A549 (cell line): ENCODE data around the gene MSANTD4. TPM values are rescaled to one million over a fixed set of nuclear protein-coding genes. Genes with fewer than 3 reads are reported as not detected.
"Not testable (repeated sequence)": the region's sequence is repeated elsewhere in the genome, so short reads cannot be mapped to it uniquely, and the experiment has no call there.

Experiments used
- ATAC-seq, 2 experiments: fragments of 200-7000 bp in 1 of 2; fragments of >200 bp in 1 of 2; cut with Nextera tagmentation in 1 of 2; cut with Tn5 transposase in 1 of 2; 3 replicates each; pipeline versions ENCODE4 v1.8.0 to v1.9.1; 2018 to 2020; ENCODE audit warnings: mild to moderate bottlenecking in 1 of 2, moderate library complexity in 1 of 2
- CTCF ChIA-PET: fragments of 300-600 bp; sonication (Branson Sonifier 250); formaldehyde crosslinking; extraction: SDS; loops from one replicate; lab custom pipeline; 2021; ENCODE audit warnings: antibody characterized with exemption, inconsistent platforms; lab: Yijun Ruan, JAX
- POLR2A ChIA-PET: fragments of 350-600 bp; formaldehyde crosslinking; extraction: SDS; loops from one replicate; lab custom pipeline; 2021; ENCODE audit warnings: antibody characterized with exemption, inconsistent platforms; lab: Yijun Ruan, JAX
- DNase-seq, 2 experiments: peaks; one replicate each; pipeline versions ENCODE4 v3.0.0 to v3.0.0-alpha.2; 2011 to 2016; ENCODE audit warnings: low read depth in 1 of 2, low spot score in 1 of 2
- FAIRE-seq: peaks from 2 replicates; lab custom pipeline; 2011; peaks lifted over from hg19 to GRCh38; lab: Jason Lieb, UNC
- H3K27ac ChIP-seq, 2 experiments: fragments of >200 bp; sonication (Bioruptor Twin); formaldehyde crosslinking; 3 replicates each; pipeline ENCODE4 v1.5.1; 2016 to 2017
- H3K4me1 ChIP-seq: fragments of >200 bp; sonication (Bioruptor Twin); formaldehyde crosslinking; 3 replicates; pipeline ENCODE4 v1.6.1; 2016
- H3K4me2 ChIP-seq: fragments of >200 bp; sonication (Bioruptor Twin); formaldehyde crosslinking; 3 replicates; pipeline ENCODE4 v1.6.1; 2016
- H3K4me3 ChIP-seq: fragments of >200 bp; sonication (Bioruptor Twin); formaldehyde crosslinking; 3 replicates; pipeline ENCODE4 v1.5.1; 2016
- H3K9me3 ChIP-seq: fragments of >200 bp; sonication (Bioruptor Twin); formaldehyde crosslinking; 3 replicates; pipeline ENCODE4 v1.6.1; 2016
- BHLHE40 ChIP-seq: IDR thresholded peaks from 2 replicates; pipeline ENCODE4 v1.6.1; 2012; ENCODE audit warnings: low read depth, low read length, inconsistent platforms
- CHD4 ChIP-seq: fragments of 200-600 bp; sonication (generic); IDR thresholded peaks from 2 replicates; pipeline ENCODE4 v1.6.1; 2016; ENCODE audit warnings: antibody characterized with exemption, mild to moderate bottlenecking, borderline replicate concordance
- ESRRA ChIP-seq: fragments of 150-350 bp; IDR thresholded peaks from 2 replicates; pipeline ENCODE4 v1.6.1; 2014; ENCODE audit warnings: mild to moderate bottlenecking, low read length, borderline replicate concordance
- HEYL ChIP-seq: fragments of 250-450 bp; sonication (Bioruptor Pico); IDR thresholded peaks from 2 replicates; pipeline ENCODE4 v1.8.0; 2021; ENCODE audit warnings: mild to moderate bottlenecking, moderate library complexity
- HOXB13 ChIP-seq: fragments of 250-450 bp; sonication (Bioruptor Pico); IDR thresholded peaks from 2 replicates; pipeline ENCODE4 v1.5.0; 2020; ENCODE audit warnings: low read depth, mild to moderate bottlenecking, moderate library complexity
- HOXB5 ChIP-seq: fragments of 250-450 bp; sonication (Bioruptor Pico); IDR thresholded peaks from 2 replicates; pipeline ENCODE4 v1.5.0; 2020; ENCODE audit warnings: mild to moderate bottlenecking, moderate library complexity
- JUN ChIP-seq, 2 experiments: fragments of >200 bp; sonication (Bioruptor Twin); formaldehyde crosslinking; IDR thresholded peaks; 2 replicates in 1 of 2; 3 replicates in 1 of 2; pipeline ENCODE4 v1.6.1; 2016 to 2017
- JUNB ChIP-seq: fragments of >200 bp; sonication (Bioruptor Twin); formaldehyde crosslinking; IDR thresholded peaks from 2 replicates; pipeline ENCODE4 v1.6.1; 2016
- MAZ ChIP-seq: fragments of 150-350 bp; IDR thresholded peaks from 2 replicates; pipeline ENCODE4 v1.6.1; 2014; ENCODE audit warnings: antibody characterized with exemption, low read depth, low read length, borderline replicate concordance
- NFE2L2 ChIP-seq: fragments of 150-350 bp; conservative IDR thresholded peaks from 2 replicates; pipeline ENCODE4 v1.6.1; 2014; ENCODE audit warnings: low read length
- PHF8 ChIP-seq: fragments of 200-600 bp; sonication (generic); IDR thresholded peaks from 2 replicates; pipeline ENCODE4 v1.6.1; 2016; ENCODE audit warnings: low read depth, mild to moderate bottlenecking, antibody characterized with exemption, moderate library complexity, borderline replicate concordance
- RARB ChIP-seq: fragments of 250-450 bp; sonication (Bioruptor Pico); IDR thresholded peaks from 2 replicates; pipeline ENCODE4 v1.8.0; 2021; ENCODE audit warnings: mild to moderate bottlenecking, moderate library complexity
- RNF2 ChIP-seq: fragments of 200-600 bp; sonication (generic); IDR thresholded peaks from 2 replicates; pipeline ENCODE4 v1.6.1; 2016; ENCODE audit warnings: low read depth, mild to moderate bottlenecking, antibody characterized with exemption, moderate library complexity, borderline replicate concordance
- SREBF2 ChIP-seq: fragments of 450-650 bp; IDR thresholded peaks from 2 replicates; pipeline ENCODE4 v1.6.1; 2014; ENCODE audit warnings: mild to moderate bottlenecking, moderate library complexity
- TFCP2L1 ChIP-seq: fragments of 250-450 bp; sonication (Bioruptor Pico); IDR thresholded peaks from 2 replicates; pipeline ENCODE4 v1.5.0; 2021; ENCODE audit warnings: mild to moderate bottlenecking
- WGBS: methylation state at CpG from one replicate; pipeline ENCODE4 v1.1.6; 2017; ENCODE audit errors: missing lambda C conversion rate; 5-methylcytosine and 5-hydroxymethylcytosine counted together
- polyA plus RNA-seq, 4 experiments: library from polyadenylated mRNA; depleted of rRNA in 3 of 4; stranded (reverse); fragments of >200 nt; fragmentation: RNase III in 1 of 4; extraction: RNeasy Plus Mini Kit Qiagen cat#74134 plus additional on column Dnase treatment in 1 of 4; gene quantifications; 2 replicates in 3 of 4; 3 replicates in 1 of 4; pipeline ENCODE4 v1.2.3, GENCODE V29; 2011 to 2017
- TF ChIP-seq, protein P1 (sequence below): IDR thresholded peaks from 2 replicates; pipeline ENCODE4 v1.6.1; 2012
- TF ChIP-seq, protein P2 (sequence below): fragments of 150-350 bp; IDR thresholded peaks from 2 replicates; pipeline ENCODE4 v1.6.1; 2014; ENCODE audit warnings: low read depth, mild to moderate bottlenecking, low read length
- TF ChIP-seq, protein P3 (sequence below): fragments of 200-600 bp; sonication (generic); IDR thresholded peaks from 2 replicates; pipeline ENCODE4 v1.6.1; 2016; ENCODE audit warnings: antibody characterized with exemption, mild to moderate bottlenecking, moderate library complexity
- TF ChIP-seq, protein P4 (sequence below): fragments of 450-650 bp; IDR thresholded peaks from 2 replicates; pipeline ENCODE4 v1.6.1; 2014; ENCODE audit warnings: antibody characterized with exemption

Gene MSANTD4
- polyA plus RNA-seq, 2 of the 4 experiments (the other 2 are of a cell fraction): 9.4 to 14.2 TPM

DNA sequence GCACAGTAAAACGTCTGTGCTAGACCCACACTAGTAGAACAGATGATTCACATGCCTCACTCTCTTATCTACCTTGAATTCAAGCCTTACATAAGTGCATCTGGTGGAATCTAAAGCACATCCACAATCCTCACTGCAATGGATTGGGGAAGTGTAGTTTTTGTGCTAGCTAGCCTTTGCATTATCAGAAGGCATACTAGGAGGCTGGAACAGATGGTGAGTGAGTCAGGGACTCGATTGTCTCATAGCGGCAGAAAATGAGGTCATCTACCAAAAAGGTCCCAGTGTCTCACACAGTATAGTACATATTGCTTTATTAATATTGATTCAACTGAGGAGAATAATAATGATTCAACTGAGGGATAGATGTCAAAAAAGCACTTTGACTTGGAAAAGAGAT lies 9.3 kb downstream of the MSANTD4 start:
- ATAC-seq: no peak
- CTCF ChIA-PET: no interaction called here
- Histone ChIP-seq H3K4me3 (no peak overlapping the region), H3K9me3 (no peaks in the 10 kb centered on the region), H3K4me2 (no peak overlapping the region), H3K27ac (no peak overlapping the region), H3K4me1 (no peaks in the 10 kb centered on the region)
- no peak for FAIRE-seq
- no peak for TF ChIP-seq HOXB13 (CRISPR knock-in tag)
- no peak for TF ChIP-seq RNF2
- no peak for TF ChIP-seq PHF8
- no peak for TF ChIP-seq BHLHE40
- TF ChIP-seq JUN (IDR thresholded peaks at IDR 0.05): no peak
- TF ChIP-seq TFCP2L1 (CRISPR knock-in tag): no peak
- TF ChIP-seq, protein P1, sequence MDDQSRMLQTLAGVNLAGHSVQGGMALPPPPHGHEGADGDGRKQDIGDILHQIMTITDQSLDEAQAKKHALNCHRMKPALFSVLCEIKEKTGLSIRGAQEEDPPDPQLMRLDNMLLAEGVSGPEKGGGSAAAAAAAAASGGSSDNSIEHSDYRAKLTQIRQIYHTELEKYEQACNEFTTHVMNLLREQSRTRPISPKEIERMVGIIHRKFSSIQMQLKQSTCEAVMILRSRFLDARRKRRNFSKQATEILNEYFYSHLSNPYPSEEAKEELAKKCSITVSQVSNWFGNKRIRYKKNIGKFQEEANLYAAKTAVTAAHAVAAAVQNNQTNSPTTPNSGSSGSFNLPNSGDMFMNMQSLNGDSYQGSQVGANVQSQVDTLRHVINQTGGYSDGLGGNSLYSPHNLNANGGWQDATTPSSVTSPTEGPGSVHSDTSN: no peak
- TF ChIP-seq RARB (CRISPR knock-in tag): no peak
- TF ChIP-seq SREBF2: no peak
- TF ChIP-seq CHD4: no peak
- TF ChIP-seq MAZ: no peak
- no peak for TF ChIP-seq NFE2L2
- no peak for TF ChIP-seq HEYL (CRISPR knock-in tag)
- no peak for TF ChIP-seq ESRRA
- TF ChIP-seq, protein P2, sequence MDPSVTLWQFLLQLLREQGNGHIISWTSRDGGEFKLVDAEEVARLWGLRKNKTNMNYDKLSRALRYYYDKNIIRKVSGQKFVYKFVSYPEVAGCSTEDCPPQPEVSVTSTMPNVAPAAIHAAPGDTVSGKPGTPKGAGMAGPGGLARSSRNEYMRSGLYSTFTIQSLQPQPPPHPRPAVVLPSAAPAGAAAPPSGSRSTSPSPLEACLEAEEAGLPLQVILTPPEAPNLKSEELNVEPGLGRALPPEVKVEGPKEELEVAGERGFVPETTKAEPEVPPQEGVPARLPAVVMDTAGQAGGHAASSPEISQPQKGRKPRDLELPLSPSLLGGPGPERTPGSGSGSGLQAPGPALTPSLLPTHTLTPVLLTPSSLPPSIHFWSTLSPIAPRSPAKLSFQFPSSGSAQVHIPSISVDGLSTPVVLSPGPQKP: no peak
- POLR2A ChIA-PET: no interaction called here
- DNase-seq: no peak
- 73% methylated on average over 3 of the region's 3 CpGs for whole genome bisulfite sequencing

DNA sequence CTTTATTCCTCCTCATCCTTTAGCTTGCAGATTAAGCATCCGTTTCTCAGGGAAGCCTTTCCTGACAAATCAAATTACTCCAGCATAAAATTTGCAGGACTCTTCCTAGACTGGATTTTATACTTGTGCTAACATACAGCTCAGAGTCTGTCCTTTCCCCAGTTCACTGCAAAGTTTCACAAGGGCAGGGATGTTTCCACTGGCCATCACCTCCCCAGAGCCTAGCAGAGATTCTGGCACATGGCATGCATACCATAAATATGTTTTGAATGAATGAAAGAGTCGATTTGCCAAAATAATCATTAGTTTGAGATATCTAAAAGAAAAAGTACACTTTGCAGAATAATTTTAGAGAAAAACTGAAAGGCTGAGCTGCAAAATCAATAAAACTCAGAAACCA lies 10.6 kb downstream of the MSANTD4 start:
- FAIRE-seq: no peak
- 52% methylated on average over 2 of the region's 2 CpGs for WGBS

DNA sequence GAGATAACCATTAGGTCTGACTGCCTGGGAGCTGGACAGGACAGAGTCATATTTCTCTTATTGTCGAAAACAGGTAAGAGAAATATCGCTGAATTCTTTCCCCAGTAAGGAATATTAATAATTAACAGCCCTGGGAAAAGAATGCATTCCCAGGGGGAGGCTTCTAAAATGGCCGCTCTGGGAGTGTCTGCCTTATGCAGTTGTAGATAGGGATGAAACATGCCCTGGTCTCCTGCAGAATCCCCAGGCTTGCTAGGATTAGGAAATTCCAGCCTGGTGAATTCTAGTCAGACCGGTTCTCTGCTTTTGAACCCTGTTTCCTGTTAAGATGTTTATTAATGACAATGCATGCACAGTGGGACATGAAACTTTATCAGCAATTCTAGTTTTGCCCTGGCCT lies 18.9 kb downstream of the MSANTD4 start:
- H3K4me3 ChIP-seq, H3K27ac ChIP-seq, FAIRE-seq, H3K4me2 ChIP-seq, H3K9me3 ChIP-seq, H3K4me1 ChIP-seq, DNase-seq, POLR2A ChIA-PET, ATAC-seq, CTCF ChIA-PET: not testable (repeated sequence)
- WGBS: 82% methylated on average over 4 of the region's 4 CpGs

More for the DNA sequence above, 10.6 kb downstream of the MSANTD4 start:
- DNase-seq: no peak
- CTCF ChIA-PET: no interaction called here
- TF ChIP-seq, protein P3, sequence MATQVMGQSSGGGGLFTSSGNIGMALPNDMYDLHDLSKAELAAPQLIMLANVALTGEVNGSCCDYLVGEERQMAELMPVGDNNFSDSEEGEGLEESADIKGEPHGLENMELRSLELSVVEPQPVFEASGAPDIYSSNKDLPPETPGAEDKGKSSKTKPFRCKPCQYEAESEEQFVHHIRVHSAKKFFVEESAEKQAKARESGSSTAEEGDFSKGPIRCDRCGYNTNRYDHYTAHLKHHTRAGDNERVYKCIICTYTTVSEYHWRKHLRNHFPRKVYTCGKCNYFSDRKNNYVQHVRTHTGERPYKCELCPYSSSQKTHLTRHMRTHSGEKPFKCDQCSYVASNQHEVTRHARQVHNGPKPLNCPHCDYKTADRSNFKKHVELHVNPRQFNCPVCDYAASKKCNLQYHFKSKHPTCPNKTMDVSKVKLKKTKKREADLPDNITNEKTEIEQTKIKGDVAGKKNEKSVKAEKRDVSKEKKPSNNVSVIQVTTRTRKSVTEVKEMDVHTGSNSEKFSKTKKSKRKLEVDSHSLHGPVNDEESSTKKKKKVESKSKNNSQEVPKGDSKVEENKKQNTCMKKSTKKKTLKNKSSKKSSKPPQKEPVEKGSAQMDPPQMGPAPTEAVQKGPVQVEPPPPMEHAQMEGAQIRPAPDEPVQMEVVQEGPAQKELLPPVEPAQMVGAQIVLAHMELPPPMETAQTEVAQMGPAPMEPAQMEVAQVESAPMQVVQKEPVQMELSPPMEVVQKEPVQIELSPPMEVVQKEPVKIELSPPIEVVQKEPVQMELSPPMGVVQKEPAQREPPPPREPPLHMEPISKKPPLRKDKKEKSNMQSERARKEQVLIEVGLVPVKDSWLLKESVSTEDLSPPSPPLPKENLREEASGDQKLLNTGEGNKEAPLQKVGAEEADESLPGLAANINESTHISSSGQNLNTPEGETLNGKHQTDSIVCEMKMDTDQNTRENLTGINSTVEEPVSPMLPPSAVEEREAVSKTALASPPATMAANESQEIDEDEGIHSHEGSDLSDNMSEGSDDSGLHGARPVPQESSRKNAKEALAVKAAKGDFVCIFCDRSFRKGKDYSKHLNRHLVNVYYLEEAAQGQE: no peak
- no peak for TF ChIP-seq JUNB
- no peak for TF ChIP-seq BHLHE40
- no peak for TF ChIP-seq HOXB5
- TF ChIP-seq, protein P4, sequence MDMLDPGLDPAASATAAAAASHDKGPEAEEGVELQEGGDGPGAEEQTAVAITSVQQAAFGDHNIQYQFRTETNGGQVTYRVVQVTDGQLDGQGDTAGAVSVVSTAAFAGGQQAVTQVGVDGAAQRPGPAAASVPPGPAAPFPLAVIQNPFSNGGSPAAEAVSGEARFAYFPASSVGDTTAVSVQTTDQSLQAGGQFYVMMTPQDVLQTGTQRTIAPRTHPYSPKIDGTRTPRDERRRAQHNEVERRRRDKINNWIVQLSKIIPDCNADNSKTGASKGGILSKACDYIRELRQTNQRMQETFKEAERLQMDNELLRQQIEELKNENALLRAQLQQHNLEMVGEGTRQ: no peak
- TF ChIP-seq, all 56 proteins: peak for 0
- Histone ChIP-seq H3K27ac (no peak overlapping the region), H3K9me3 (no peaks in the 10 kb centered on the region), H3K4me2 (no peak overlapping the region), H3K4me1 (no peaks in the 10 kb centered on the region), H3K4me3 (no peak overlapping the region)
- POLR2A ChIA-PET: no interaction called here
- no peak for ATAC-seq
